HG03045 (cell line): ENCODE data around the gene COPZ1.

Experiments
- ATAC-seq: cut with Tn5 transposase; IDR thresholded peaks from one replicate; pipeline ENCODE4 v1.9.1; 2021; ENCODE audit warnings: mild to moderate bottlenecking, moderate library complexity; ENCODE audit not compliant: unreplicated experiment

COPZ1 gene

DNA sequence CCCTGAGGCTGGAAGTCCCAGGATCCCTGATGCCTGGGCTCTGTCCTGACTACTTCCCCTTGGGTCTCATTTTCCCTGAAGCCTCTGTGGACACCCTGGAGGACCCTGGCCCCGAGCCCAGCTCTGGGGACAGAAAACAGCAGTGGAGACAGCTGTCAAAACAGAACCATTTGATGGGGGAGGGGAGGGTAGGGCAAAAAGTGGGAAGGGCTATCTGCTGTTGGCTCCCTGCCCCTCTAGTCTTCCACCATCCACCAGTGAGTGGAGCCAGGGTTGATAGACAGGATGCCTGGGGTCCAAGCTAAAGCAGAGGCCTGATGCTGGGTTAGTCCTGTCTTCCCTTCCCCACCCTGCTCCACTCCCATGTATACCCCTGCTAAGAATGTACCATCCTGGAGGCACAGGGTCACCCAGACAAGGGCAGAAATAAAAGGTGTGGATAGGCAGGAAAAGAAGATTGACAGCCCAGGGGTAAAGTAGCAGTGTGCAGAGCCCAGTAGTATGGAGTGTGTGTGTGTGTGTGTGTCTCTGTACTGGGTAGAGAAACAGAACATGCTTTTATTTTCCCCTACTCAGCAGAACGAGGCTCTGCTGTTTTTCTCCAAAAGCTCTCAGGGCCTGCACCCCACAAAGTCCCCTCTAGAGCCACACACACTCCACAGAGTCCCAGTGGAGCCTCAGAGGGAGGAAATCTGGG is 49.8 kb downstream of the COPZ1 start:
- ATAC-seq, result no peak

GRCh38 chr12:54375259-54375579 is 50.3 kb downstream of the COPZ1 start:
- no peak for ATAC-seq

- ATAC-seq, result no peak
Measured at GRCh38 chr12:54376596-54376995, 51.7 kb downstream of the COPZ1 start.

DNA sequence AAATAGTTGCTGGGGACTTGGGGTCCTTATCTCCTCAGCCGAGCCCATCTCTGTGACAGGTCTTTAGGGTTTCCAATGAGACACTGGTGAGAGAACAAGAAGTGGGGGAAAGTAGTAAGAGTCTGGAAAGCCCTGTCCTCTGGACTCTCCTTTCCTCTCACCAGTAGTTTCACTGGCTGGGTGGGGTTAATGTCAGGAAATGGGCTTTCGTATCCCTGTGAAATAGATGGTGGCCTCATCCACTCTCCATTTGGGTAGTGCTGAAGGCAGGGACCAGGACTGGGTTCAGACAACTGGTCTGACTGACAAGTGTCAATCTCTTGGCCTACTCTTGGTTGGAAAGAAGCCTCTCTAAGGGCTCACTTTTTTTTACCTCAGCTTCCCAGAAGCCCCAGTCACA is 52.1 kb downstream of the COPZ1 start:
- ATAC-seq, result no peak

GRCh38 chr12:54377797-54378515 is 53.0 kb downstream of the COPZ1 start:
- no peak for ATAC-seq

GRCh38 chr12:54378796-54379397 is 54.0 kb downstream of the COPZ1 start:
- ATAC-seq, result no peak

DNA sequence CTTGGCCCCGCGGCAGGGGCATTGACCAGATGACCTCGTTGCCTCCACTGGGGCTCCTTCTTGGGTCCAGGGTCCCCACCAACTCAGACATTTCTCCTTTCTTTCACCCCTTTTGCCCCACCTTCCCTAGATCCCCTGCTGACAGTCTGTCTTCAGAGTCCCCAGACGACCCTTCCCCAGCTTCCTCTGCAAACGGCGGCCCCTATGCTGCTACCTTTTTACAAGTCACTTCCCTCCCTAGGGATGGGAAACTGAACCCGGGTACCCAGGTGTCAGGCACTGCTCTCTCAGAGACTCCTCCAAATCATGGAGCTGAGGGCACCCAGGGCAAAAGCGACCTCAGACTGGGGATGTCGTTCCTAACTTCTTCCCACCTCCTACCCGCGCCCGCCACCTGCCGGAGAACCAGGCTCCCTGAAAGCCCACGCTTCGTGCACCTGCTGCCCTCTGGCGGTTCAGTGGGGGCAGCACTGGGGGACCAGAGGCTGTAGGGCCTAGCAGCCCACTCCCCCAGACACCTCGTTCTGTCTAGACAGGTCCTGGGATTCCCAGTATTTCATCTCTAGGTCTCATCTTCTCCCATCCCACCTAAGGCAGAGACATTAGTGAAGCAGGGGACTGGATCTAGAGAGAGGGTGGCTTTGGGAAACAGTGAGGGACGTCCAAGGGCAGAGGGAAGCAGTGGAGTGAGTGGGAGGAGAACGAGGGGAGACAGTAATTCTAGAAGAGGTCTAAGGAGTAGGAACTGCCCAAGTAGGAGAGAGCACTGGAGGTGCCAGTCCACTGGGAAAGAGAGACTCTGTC is 54.7 kb downstream of the COPZ1 start:
- peak; percentile 84 for ATAC-seq

DNA sequence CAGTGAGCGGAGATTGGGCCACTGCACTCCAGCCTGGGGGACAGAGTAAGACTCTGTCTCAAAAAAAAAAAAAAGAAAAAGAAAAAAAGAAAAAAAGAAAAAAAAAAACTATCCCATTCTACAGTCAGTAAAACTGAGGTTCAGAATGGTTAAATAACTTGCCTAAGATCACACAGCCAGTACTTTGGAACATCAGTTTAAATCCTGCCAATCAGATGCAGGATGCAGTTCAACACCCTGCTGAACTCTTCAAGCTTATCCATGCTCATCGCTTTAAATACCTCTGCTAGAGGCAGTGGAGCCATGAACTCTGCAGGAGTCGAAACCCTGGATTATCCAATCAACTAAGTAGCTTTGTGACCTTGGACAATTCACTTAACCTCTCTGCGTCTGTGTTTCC is 56.2 kb downstream of the COPZ1 start:
- no peak for ATAC-seq

- no peak for ATAC-seq
Measured at GRCh38 chr12:54383041-54383609, 58.2 kb downstream of the COPZ1 start.

GRCh38 chr12:54384591-54385041 is 59.7 kb downstream of the COPZ1 start, which contains the start of gene ZNF385A:
TSS of gene ZNF385A (minus strand) at chr12:54384733. CDS start at chr12:54384514, 219 bp downstream.
- ATAC-seq, result no peak

GRCh38 chr12:54385251-54385914 is 60.5 kb downstream of the COPZ1 start:
- ATAC-seq, result no peak

- no peak for ATAC-seq
Measured at GRCh38 chr12:54386403-54387113, 61.6 kb downstream of the COPZ1 start.

- ATAC-seq, result no peak
Measured at GRCh38 chr12:54387114-54387467, 62.2 kb downstream of the COPZ1 start.

GRCh38 chr12:54388237-54389133 is 63.6 kb downstream of the COPZ1 start:
- no peak for ATAC-seq

DNA sequence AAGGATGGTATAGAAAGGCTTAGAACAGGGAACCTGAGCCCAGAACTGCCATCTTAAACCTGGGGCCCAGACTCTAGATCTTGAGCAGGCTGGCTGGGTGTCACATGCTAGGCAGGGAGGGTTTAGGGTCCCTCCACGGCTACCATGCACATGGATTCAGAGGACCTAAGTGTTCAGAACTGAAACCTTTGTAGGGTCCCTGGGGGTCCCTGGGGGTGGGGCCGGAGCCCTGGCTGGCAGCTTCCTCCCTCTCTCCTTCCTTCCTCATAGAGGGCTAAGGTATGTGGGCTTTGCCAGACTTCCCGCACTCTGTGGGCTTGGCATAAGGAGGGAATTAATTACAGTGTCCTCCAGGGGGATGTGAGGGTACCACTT is 64.2 kb downstream of the COPZ1 start:
- ATAC-seq, result no peak

GRCh38 chr12:54389607-54390175 is 64.8 kb downstream of the COPZ1 start:
- ATAC-seq, result no peak

GRCh38 chr12:54390176-54390667 is 65.3 kb downstream of the COPZ1 start:
- no peak for ATAC-seq
